ENCODE results near the gene SORCS2. TPM values are rescaled to one million over a fixed set of nuclear protein-coding genes. Genes with fewer than 3 reads are reported as not detected.

SORCS2 gene
- total RNA-seq, 1 donor from 2014 or later: 3.0 TPM

- no peaks in the 10 kb centered on the region for H3K4me1 Mint-ChIP-seq (ENCODE audit: unreplicated experiment)
- peaks cover 2% of the 10 kb centered on the region for H3K36me3 Mint-ChIP-seq (ENCODE audit: unreplicated experiment)
- H3K27me3 Mint-ChIP-seq (ENCODE audit: unreplicated experiment): no peaks in the 10 kb centered on the region
- TF ChIP-seq CTCF (IDR thresholded peaks at IDR 0.05): no peak
- H3K27ac Mint-ChIP-seq (ENCODE audit: unreplicated experiment): no peak overlapping the region
- H3K9me3 Mint-ChIP-seq (ENCODE audit: unreplicated experiment): no peaks in the 10 kb centered on the region
- no peak for DNase-seq (ENCODE audit: extremely low spot score, unreplicated experiment)
- no peak overlapping the region for H3K4me3 Mint-ChIP-seq (ENCODE audit: unreplicated experiment)
These were observed 550.5 kb downstream of the SORCS2 start for GRCh38 chr4:7742807-7743280.

GRCh38 chr4:7744142-7744804 lies 551.9 kb downstream of the SORCS2 start:
- Mint-ChIP-seq H3K4me3 (ENCODE audit: unreplicated experiment) (no peak overlapping the region), H3K36me3 (ENCODE audit: unreplicated experiment) (peaks cover 2% of the 10 kb centered on the region), H3K9me3 (ENCODE audit: unreplicated experiment) (no peaks in the 10 kb centered on the region), H3K27ac (ENCODE audit: unreplicated experiment) (no peak overlapping the region), H3K27me3 (ENCODE audit: unreplicated experiment) (no peaks in the 10 kb centered on the region), H3K4me1 (ENCODE audit: unreplicated experiment) (no peaks in the 10 kb centered on the region)
- DNase-seq (ENCODE audit: extremely low spot score, unreplicated experiment): no peak
- no peak for TF ChIP-seq CTCF (IDR thresholded peaks at IDR 0.05)

- peaks cover 2% of the 10 kb centered on the region for H3K36me3 Mint-ChIP-seq (ENCODE audit: unreplicated experiment)
- H3K4me3 Mint-ChIP-seq (ENCODE audit: unreplicated experiment): no peak overlapping the region
- DNase-seq (ENCODE audit: extremely low spot score, unreplicated experiment): no peak
- H3K27me3 Mint-ChIP-seq (ENCODE audit: unreplicated experiment): no peaks in the 10 kb centered on the region
- TF ChIP-seq CTCF (IDR thresholded peaks at IDR 0.05): no peak
- H3K9me3 Mint-ChIP-seq (ENCODE audit: unreplicated experiment): no peaks in the 10 kb centered on the region
- no peaks in the 10 kb centered on the region for H3K4me1 Mint-ChIP-seq (ENCODE audit: unreplicated experiment)
- H3K27ac Mint-ChIP-seq (ENCODE audit: unreplicated experiment): no peak overlapping the region
These were observed 553.1 kb downstream of the SORCS2 start for GRCh38 chr4:7745301-7745885.

GRCh38 chr4:7746351-7747061 lies 554.2 kb downstream of the SORCS2 start:
- TF ChIP-seq CTCF (IDR thresholded peaks at IDR 0.05): no peak
- no peaks in the 10 kb centered on the region for H3K4me1 Mint-ChIP-seq (ENCODE audit: unreplicated experiment)
- peaks cover 2% of the 10 kb centered on the region for H3K36me3 Mint-ChIP-seq (ENCODE audit: unreplicated experiment)
- no peaks in the 10 kb centered on the region for H3K9me3 Mint-ChIP-seq (ENCODE audit: unreplicated experiment)
- no peak overlapping the region for H3K27ac Mint-ChIP-seq (ENCODE audit: unreplicated experiment)
- no peak for DNase-seq (ENCODE audit: extremely low spot score, unreplicated experiment)
- no peaks in the 10 kb centered on the region for H3K27me3 Mint-ChIP-seq (ENCODE audit: unreplicated experiment)
- H3K4me3 Mint-ChIP-seq (ENCODE audit: unreplicated experiment): no peak overlapping the region

GRCh38 chr4:7747062-7747385 lies 554.7 kb downstream of the SORCS2 start:
- Mint-ChIP-seq H3K4me1 (ENCODE audit: unreplicated experiment) (no peaks in the 10 kb centered on the region), H3K9me3 (ENCODE audit: unreplicated experiment) (no peaks in the 10 kb centered on the region), H3K4me3 (ENCODE audit: unreplicated experiment) (no peak overlapping the region), H3K27ac (ENCODE audit: unreplicated experiment) (no peak overlapping the region), H3K36me3 (ENCODE audit: unreplicated experiment) (peaks cover 2% of the 10 kb centered on the region), H3K27me3 (ENCODE audit: unreplicated experiment) (no peaks in the 10 kb centered on the region)
- TF ChIP-seq CTCF (IDR thresholded peaks at IDR 0.05): no peak
- no peak for DNase-seq (ENCODE audit: extremely low spot score, unreplicated experiment)
